Measurements from ENCODE around the gene IGFLR1. TPM values are rescaled to one million over a fixed set of nuclear protein-coding genes. Genes with fewer than 3 reads are reported as not detected.
"Not testable (repeated sequence)": the region's sequence is repeated elsewhere in the genome, so short reads cannot be mapped to it uniquely, and the experiment has no call there.

Gene IGFLR1
- total RNA-seq, 4 donors from 2014 or later: 4.8 to 25.5 (median 10.7) TPM

GRCh38 chr19:35724560-35724959 lies 17.7 kb downstream of the IGFLR1 start:
- no peaks in the 10 kb centered on the region for H3K9me3 ChIP-seq
- peaks cover 0 to 20% (median under 1%) of the 10 kb centered on the region in 4 donors for H3K4me1 ChIP-seq
- no peak overlapping the region for H3K27ac ChIP-seq
- no peaks in the 10 kb centered on the region for H3K27me3 ChIP-seq
- no peak for DNase-seq (ENCODE audit: low spot score in 2 of 2)
- H3K4me3 ChIP-seq: no peak overlapping the region
- TF ChIP-seq EP300 (IDR thresholded peaks at IDR 0.05) (no peak), POLR2A (IDR thresholded peaks at IDR 0.05) (no peak), CTCF (IDR thresholded peaks at IDR 0.05) (no peak)
- 89 to 92% methylated on average over 12 of the region's 12 CpGs for WGBS, 2 donors
- H3K36me3 ChIP-seq: peaks cover 5 to 100% (median 71%) of the 10 kb centered on the region in 3 donors

- H3K9me3 ChIP-seq; H3K4me3 ChIP-seq; DNase-seq (ENCODE audit: low spot score in 2 of 2); H3K27me3 ChIP-seq; H3K27ac ChIP-seq: not testable (repeated sequence)
- Histone ChIP-seq H3K4me1 (peaks cover 0 to 25% (median 5%) of the 10 kb centered on the region in 4 donors), H3K36me3 (peaks cover 5 to 96% (median 69%) of the 10 kb centered on the region in 3 donors)
- whole genome bisulfite sequencing, 2 donors: 93% methylated on average over 7 of the region's 7 CpGs
Observed at GRCh38 chr19:35724132-35724531, 18.1 kb downstream of the IGFLR1 start.

- TF ChIP-seq CTCF (IDR thresholded peaks at IDR 0.05) (no peak), POLR2A (IDR thresholded peaks at IDR 0.05) (no peak), EP300 (IDR thresholded peaks at IDR 0.05) (no peak)
- no peaks in the 10 kb centered on the region for H3K27me3 ChIP-seq
- WGBS, 2 donors: 91 to 93% methylated on average over 21 to 24 of the region's 24 CpGs
- peaks cover 5 to 91% (median 65%) of the 10 kb centered on the region in 3 donors for H3K36me3 ChIP-seq
- no peaks in the 10 kb centered on the region for H3K9me3 ChIP-seq
- no peak for DNase-seq (ENCODE audit: low spot score in 2 of 2)
- H3K27ac ChIP-seq: no peak overlapping the region
- H3K4me1 ChIP-seq: peaks cover 0 to 29% (median 9%) of the 10 kb centered on the region in 4 donors
- H3K4me3 ChIP-seq: no peak overlapping the region
Observed at GRCh38 chr19:35723671-35724070, 18.6 kb downstream of the IGFLR1 start.

GRCh38 chr19:35722897-35723296 lies 19.4 kb downstream of the IGFLR1 start:
- Histone ChIP-seq H3K36me3 (peaks cover 5 to 84% (median 57%) of the 10 kb centered on the region in 3 donors), H3K4me3 (no peak overlapping the region), H3K4me1 (peaks cover 0 to 31% (median 10%) of the 10 kb centered on the region in 4 donors), H3K27ac (no peak overlapping the region), H3K27me3 (no peaks in the 10 kb centered on the region), H3K9me3 (no peaks in the 10 kb centered on the region)
- TF ChIP-seq EP300 (IDR thresholded peaks at IDR 0.05): no peak
- no peak for TF ChIP-seq CTCF (IDR thresholded peaks at IDR 0.05)
- no peak for TF ChIP-seq POLR2A (IDR thresholded peaks at IDR 0.05)
- 93 to 100% methylated on average over 4 to 16 of the region's 16 CpGs for WGBS, 2 donors
- DNase-seq (ENCODE audit: low spot score in 2 of 2): no peak

GRCh38 chr19:35722461-35722860 lies 19.8 kb downstream of the IGFLR1 start:
- no peak for DNase-seq (ENCODE audit: low spot score in 2 of 2)
- Histone ChIP-seq H3K9me3 (no peaks in the 10 kb centered on the region), H3K27me3 (no peaks in the 10 kb centered on the region), H3K27ac (no peak overlapping the region), H3K4me1 (peaks cover 0 to 31% (median 10%) of the 10 kb centered on the region in 4 donors), H3K4me3 (no peak overlapping the region), H3K36me3 (peaks cover 5 to 79% (median 53%) of the 10 kb centered on the region in 3 donors)
- TF ChIP-seq POLR2A (IDR thresholded peaks at IDR 0.05) (no peak), EP300 (IDR thresholded peaks at IDR 0.05) (no peak), CTCF (IDR thresholded peaks at IDR 0.05) (no peak)
- WGBS, 2 donors: 93 to 94% methylated on average over 11 to 14 of the region's 14 CpGs

- Histone ChIP-seq H3K4me1 (peaks cover 0 to 32% (median 10%) of the 10 kb centered on the region in 4 donors), H3K36me3 (peaks cover 5 to 68% (median 46%) of the 10 kb centered on the region in 3 donors), H3K9me3 (no peaks in the 10 kb centered on the region), H3K4me3 (no peak overlapping the region), H3K27ac (no peak overlapping the region), H3K27me3 (no peaks in the 10 kb centered on the region)
- no peak for DNase-seq (ENCODE audit: low spot score in 2 of 2)
- TF ChIP-seq EP300 (IDR thresholded peaks at IDR 0.05) (no peak), CTCF (IDR thresholded peaks at IDR 0.05) (no peak), POLR2A (IDR thresholded peaks at IDR 0.05) (no peak)
- 92% methylated on average over 14 to 16 of the region's 16 CpGs for WGBS, 2 donors
Observed at GRCh38 chr19:35721374-35721773, 20.9 kb downstream of the IGFLR1 start.

Measured in tibial nerve (tissue), 4 donors.